ENCODE data around the gene RAD51B. TPM values are rescaled to one million over a fixed set of nuclear protein-coding genes. Genes with fewer than 3 reads are reported as not detected.
A peak's percentile ranks its signal among the peaks of the same experiment; 100 is the strongest.

Gene RAD51B
- total RNA-seq, 1 experiment from 2014 or later: 16.7 TPM

DNA sequence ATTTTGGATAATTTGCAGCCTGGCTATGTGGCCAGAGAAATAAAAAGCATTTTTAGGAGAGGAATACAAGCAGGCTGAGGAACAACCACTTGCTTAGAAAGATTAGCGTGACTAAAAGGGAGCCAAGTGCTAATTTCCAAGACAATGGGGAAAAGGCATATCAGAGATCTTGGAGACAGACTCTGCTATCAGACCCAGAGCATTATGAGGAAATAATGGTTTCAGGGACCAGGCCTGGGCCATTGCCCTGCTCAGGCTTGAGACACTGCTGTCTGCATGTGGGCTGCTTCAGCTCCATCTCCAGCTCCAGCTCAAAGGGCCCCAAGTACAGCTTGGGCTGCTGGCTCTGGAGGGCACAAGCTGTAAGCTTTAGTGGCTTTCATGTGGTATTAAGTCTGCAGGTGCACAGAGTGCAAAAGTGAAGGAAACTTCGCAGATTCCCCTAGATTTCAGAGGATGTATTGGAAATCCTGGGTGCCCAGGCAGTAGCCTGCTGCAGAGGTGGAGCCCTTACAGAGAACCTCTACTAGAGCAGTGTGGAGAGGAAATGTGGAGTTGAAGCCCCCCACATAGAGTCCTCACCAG is 524.0 kb downstream of the RAD51B start:
- Histone ChIP-seq H3K27me3 (ENCODE audit: insufficient read depth, low read length) (no peaks in the 10 kb centered on the region), H3K4me2 (ENCODE audit: insufficient read depth, insufficient read length, low read length) (no peak overlapping the region), H3K79me1 (ENCODE audit: insufficient read depth, low read depth, low read length, poor library complexity, severe bottlenecking) (no peaks in the 10 kb centered on the region), H4K20me1 (ENCODE audit: control insufficient read depth, insufficient read depth, insufficient read length) (no peaks in the 10 kb centered on the region), H3K23ac (ENCODE audit: insufficient read length, low read depth, low read length) (no peak overlapping the region), H2BK12ac (ENCODE audit: insufficient read length, low read depth, low read length) (no peak overlapping the region), H4K91ac (ENCODE audit: insufficient read length, low read depth, low read length) (no peak overlapping the region), H2AK5ac (ENCODE audit: insufficient read length, low read length) (no peak overlapping the region), H3T11ph (ENCODE audit: low read length) (no peak overlapping the region), H3K9me3 (ENCODE audit: control insufficient read depth, low read depth, low read length) (no peaks in the 10 kb centered on the region), H2BK5ac (ENCODE audit: insufficient read length, low read length) (no peak overlapping the region), H3K18ac (ENCODE audit: insufficient read length, low read depth, low read length) (no peak overlapping the region), H2BK20ac (ENCODE audit: low read depth, low read length, poor library complexity, severe bottlenecking) (no peak overlapping the region), H3K56ac (ENCODE audit: insufficient read length, low read depth, low read length) (no peak overlapping the region), H3K9ac (ENCODE audit: extremely low read depth, insufficient read length, low read length) (no peak overlapping the region), H4K5ac (ENCODE audit: insufficient read length, low read depth, low read length) (no peak overlapping the region), H2AFZ (ENCODE audit: low read length) (no peak overlapping the region), H3K27ac (ENCODE audit: insufficient read length, low read depth, low read length) (no peak overlapping the region), H3K79me2 (ENCODE audit: insufficient read depth, low read length) (no peaks in the 10 kb centered on the region), H2BK15ac (ENCODE audit: low read depth, low read length) (no peak overlapping the region), H3K23me2 (ENCODE audit: insufficient read length, low read depth, low read length, poor library complexity, severe bottlenecking) (no peaks in the 10 kb centered on the region), H2BK120ac (ENCODE audit: low read depth, low read length, poor library complexity, severe bottlenecking) (no peak overlapping the region), H4K8ac (replicated peaks; ENCODE audit: insufficient read length, low read depth, low read length) (no peak overlapping the region), H3K4me1 (ENCODE audit: insufficient read depth, low read length) (peaks cover 10% of the 10 kb centered on the region), H3K14ac (ENCODE audit: insufficient read depth, low read length) (no peak overlapping the region), H3K4ac (ENCODE audit: low read depth, low read length) (no peak overlapping the region)
- peaks cover 0 to 9% of the 10 kb centered on the region in 2 experiments; a peak in 3 of 5 replicates for H3K9me3 Mint-ChIP-seq
- peaks cover 6 to 14% (median 9%) of the 10 kb centered on the region in 3 experiments for H3K36me3 Mint-ChIP-seq (ENCODE audit: insufficient read depth in 1 of 3, low read depth in 3 of 3)
- H3K4me3 Mint-ChIP-seq: peak overlapping the region in 1 of 2 experiments; percentile 40; a peak in 2 of 5 replicates
- H3K27me3 Mint-ChIP-seq (ENCODE audit: low read depth): no peaks in the 10 kb centered on the region
- no CpG with 5 or more reads among the region's 2 CpGs for WGBS (ENCODE audit: extremely low coverage, insufficient read length, low lambda C conversion rate)
- DNase-seq: peak; percentile 43
- peak overlapping the region in 1 of 3 experiments; percentile 4; a peak in 2 of 7 replicates for H3K27ac Mint-ChIP-seq
- TF ChIP-seq, protein P1, sequence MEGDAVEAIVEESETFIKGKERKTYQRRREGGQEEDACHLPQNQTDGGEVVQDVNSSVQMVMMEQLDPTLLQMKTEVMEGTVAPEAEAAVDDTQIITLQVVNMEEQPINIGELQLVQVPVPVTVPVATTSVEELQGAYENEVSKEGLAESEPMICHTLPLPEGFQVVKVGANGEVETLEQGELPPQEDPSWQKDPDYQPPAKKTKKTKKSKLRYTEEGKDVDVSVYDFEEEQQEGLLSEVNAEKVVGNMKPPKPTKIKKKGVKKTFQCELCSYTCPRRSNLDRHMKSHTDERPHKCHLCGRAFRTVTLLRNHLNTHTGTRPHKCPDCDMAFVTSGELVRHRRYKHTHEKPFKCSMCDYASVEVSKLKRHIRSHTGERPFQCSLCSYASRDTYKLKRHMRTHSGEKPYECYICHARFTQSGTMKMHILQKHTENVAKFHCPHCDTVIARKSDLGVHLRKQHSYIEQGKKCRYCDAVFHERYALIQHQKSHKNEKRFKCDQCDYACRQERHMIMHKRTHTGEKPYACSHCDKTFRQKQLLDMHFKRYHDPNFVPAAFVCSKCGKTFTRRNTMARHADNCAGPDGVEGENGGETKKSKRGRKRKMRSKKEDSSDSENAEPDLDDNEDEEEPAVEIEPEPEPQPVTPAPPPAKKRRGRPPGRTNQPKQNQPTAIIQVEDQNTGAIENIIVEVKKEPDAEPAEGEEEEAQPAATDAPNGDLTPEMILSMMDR (conservative IDR thresholded peaks at IDR 0.05): no peak
- H3K4me1 Mint-ChIP-seq: peaks cover 39 to 48% of the 10 kb centered on the region in 2 experiments
